IMR-90 (cell line): ENCODE measurements around the gene NRL. TPM values are rescaled to one million over a fixed set of nuclear protein-coding genes. Genes with fewer than 3 reads are reported as not detected.

Experiments
- ATAC-seq: fragments of 200-7000 bp; cut with Tn5 transposase; 2 replicates; pipeline ENCODE4 v1.9.1; 2020; ENCODE audit warnings: low read depth, mild to moderate bottlenecking, moderate library complexity
- BruUV-seq: library from RNA; stranded (reverse); fragments of 400-500 nt; replicated peaks from 2 replicates; lab custom pipeline; 2021; lab: Mats Ljungman, UMichigan
- CTCF ChIA-PET: fragments of 300-600 bp; formaldehyde crosslinking; extraction: SDS; loops from one replicate; lab custom pipeline; 2021; ENCODE audit warnings: antibody characterized with exemption; lab: Yijun Ruan, JAX
- POLR2A ChIA-PET: fragments of 300-600 bp; sonication (Branson Sonifier 250); formaldehyde crosslinking; loops from one replicate; lab custom pipeline; 2022; ENCODE audit warnings: antibody characterized with exemption; ENCODE audit not compliant: unreplicated experiment; lab: Charles Lee
- DNase-seq: peaks from one replicate; pipeline ENCODE4 v3.0.0; 2013
- H2AFZ ChIP-seq: replicated peaks from 2 replicates; pipeline ENCODE3; 2013; ENCODE audit warnings: low read length, mild to moderate bottlenecking; ENCODE audit not compliant: poor library complexity
- H2AK5ac ChIP-seq: 2 replicates; pipeline ENCODE4 v1.6.1; 2013; ENCODE audit warnings: low read depth, low read length, inconsistent platforms
- H2AK9ac ChIP-seq: replicated peaks from 2 replicates; pipeline ENCODE3; 2013; ENCODE audit warnings: mild to moderate bottlenecking, low read depth, low read length, moderate library complexity; ENCODE audit not compliant: poor library complexity
- H2BK120ac ChIP-seq: 2 replicates; pipeline ENCODE4 v1.6.1; 2013; ENCODE audit warnings: low read depth, low read length, inconsistent platforms
- H2BK15ac ChIP-seq: 3 replicates; pipeline ENCODE4 v1.6.1; 2013; ENCODE audit warnings: low read depth, low read length, inconsistent platforms
- H2BK20ac ChIP-seq: 2 replicates; pipeline ENCODE4 v1.6.1; 2013; ENCODE audit warnings: low read depth, mild to moderate bottlenecking, inconsistent platforms, low read length, moderate library complexity
- H2BK5ac ChIP-seq: 2 replicates; pipeline ENCODE4 v1.6.1; 2013; ENCODE audit warnings: mild to moderate bottlenecking, low read depth, low read length, inconsistent platforms; ENCODE audit not compliant: poor library complexity, severe bottlenecking
- H3K14ac ChIP-seq: replicated peaks from 2 replicates; pipeline ENCODE4 v1.6.1; 2013; ENCODE audit warnings: low read depth, low read length, inconsistent platforms
- H3K18ac ChIP-seq: 2 replicates; pipeline ENCODE4 v1.6.1; 2013; ENCODE audit warnings: low read depth, low read length, control low read depth
- H3K23ac ChIP-seq: 2 replicates; pipeline ENCODE4 v1.6.1; 2013; ENCODE audit warnings: low read depth, low read length, inconsistent platforms
- H3K27ac ChIP-seq: 2 replicates; pipeline ENCODE4 v1.5.1; 2013; ENCODE audit warnings: mild to moderate bottlenecking, control low read depth, low read length; ENCODE audit not compliant: insufficient read depth
- H3K27me3 ChIP-seq: 2 replicates; pipeline ENCODE4 v1.6.1; 2013; ENCODE audit warnings: low read length; ENCODE audit not compliant: control insufficient read depth, insufficient read depth
- H3K36me3 ChIP-seq: 2 replicates; pipeline ENCODE4 v1.6.1; 2013; ENCODE audit warnings: low read length, mixed read lengths; ENCODE audit not compliant: control insufficient read depth, insufficient read depth
- H3K4ac ChIP-seq: 2 replicates; pipeline ENCODE4 v1.6.1; 2013; ENCODE audit warnings: low read depth, low read length, inconsistent platforms
- H3K4me1 ChIP-seq: 2 replicates; pipeline ENCODE4 v1.6.1; 2013; ENCODE audit warnings: low read length, mixed read lengths; ENCODE audit not compliant: control insufficient read depth, insufficient read depth
- H3K4me2 ChIP-seq: 2 replicates; pipeline ENCODE4 v1.6.1; 2013; ENCODE audit warnings: low read depth, mild to moderate bottlenecking, control low read depth, low read length, moderate library complexity
- H3K4me3 ChIP-seq: 2 replicates; pipeline ENCODE4 v1.5.1; 2013; ENCODE audit warnings: low read depth, mild to moderate bottlenecking, control low read depth, low read length, moderate library complexity; ENCODE audit not compliant: insufficient read depth
- H3K56ac ChIP-seq: 2 replicates; pipeline ENCODE4 v1.6.1; 2013; ENCODE audit warnings: low read length, inconsistent platforms; ENCODE audit not compliant: insufficient read depth; ENCODE audit errors: extremely low read depth
- H3K79me1 ChIP-seq, 2 experiments: 2 replicates each; pipeline ENCODE4 v1.6.1; 2013; ENCODE audit warnings: low read length in 2 of 2, inconsistent platforms in 1 of 2, low read depth in 1 of 2
- H3K9ac ChIP-seq: 2 replicates; pipeline ENCODE4 v1.6.1; 2013; ENCODE audit warnings: low read depth, low read length, control low read depth
- H3K9me1 ChIP-seq: 2 replicates; pipeline ENCODE4 v1.6.1; 2013; ENCODE audit warnings: low read length, inconsistent platforms; ENCODE audit not compliant: insufficient read depth
- H3K9me3 ChIP-seq: 2 replicates; pipeline ENCODE4 v1.6.1; 2013; ENCODE audit warnings: low read length; ENCODE audit not compliant: control insufficient read depth, insufficient read depth
- H4K20me1 ChIP-seq: 2 replicates; pipeline ENCODE4 v1.6.1; 2013; ENCODE audit warnings: low read length, inconsistent platforms; ENCODE audit not compliant: insufficient read depth
- H4K5ac ChIP-seq: 2 replicates; pipeline ENCODE4 v1.6.1; 2013; ENCODE audit warnings: mild to moderate bottlenecking, low read depth, low read length, control low read depth
- H4K8ac ChIP-seq, 2 experiments: 2 replicates each; pipeline ENCODE4 v1.6.1; 2013; ENCODE audit warnings: low read depth in 2 of 2, low read length in 2 of 2, control low read depth in 1 of 2, inconsistent platforms in 1 of 2
- H4K91ac ChIP-seq: 2 replicates; pipeline ENCODE4 v1.6.1; 2013; ENCODE audit warnings: low read depth, low read length, inconsistent platforms; ENCODE audit not compliant: insufficient read depth
- BHLHE40 ChIP-seq: fragments of 150-350 bp; IDR thresholded peaks from 2 replicates; pipeline ENCODE4 v1.6.1; 2016; ENCODE audit warnings: mild to moderate bottlenecking, low read depth, low read length
- CEBPB ChIP-seq: IDR thresholded peaks from 2 replicates; pipeline ENCODE4 v1.6.1; 2012; ENCODE audit warnings: low read depth, low read length, improper control_type of control experiment
- CHD1 ChIP-seq: IDR thresholded peaks from 2 replicates; pipeline ENCODE4 v1.6.1; 2012; ENCODE audit warnings: low read depth, low read length, improper control_type of control experiment
- FOS ChIP-seq: fragments of 150-350 bp; IDR thresholded peaks from 2 replicates; pipeline ENCODE4 v1.6.1; 2016; ENCODE audit warnings: low read depth, low read length
- MAFK ChIP-seq: IDR thresholded peaks from 2 replicates; pipeline ENCODE4 v1.6.1; 2012; ENCODE audit warnings: low read depth, low read length, improper control_type of control experiment
- MAZ ChIP-seq: IDR thresholded peaks from 2 replicates; pipeline ENCODE4 v1.6.1; 2012; ENCODE audit warnings: low read depth, mild to moderate bottlenecking, low read length, improper control_type of control experiment, moderate library complexity, borderline replicate concordance
- MXI1 ChIP-seq: IDR thresholded peaks from 2 replicates; pipeline ENCODE4 v1.6.1; 2012; ENCODE audit warnings: low read depth, mild to moderate bottlenecking, low read length, moderate library complexity, borderline replicate concordance
- NFE2L2 ChIP-seq: fragments of 150-350 bp; IDR thresholded peaks from 2 replicates; pipeline ENCODE4 v1.6.1; 2016; ENCODE audit warnings: low read depth, mild to moderate bottlenecking, low read length
- POLR2A ChIP-seq: IDR thresholded peaks from 2 replicates; pipeline ENCODE4 v1.6.1; 2012; ENCODE audit warnings: mild to moderate bottlenecking, low read depth, low read length
- RAD21 ChIP-seq: IDR thresholded peaks from 2 replicates; pipeline ENCODE4 v1.6.1; 2012; ENCODE audit warnings: low read length, improper control_type of control experiment
- RCOR1 ChIP-seq: IDR thresholded peaks from 2 replicates; pipeline ENCODE4 v1.6.1; 2012; ENCODE audit warnings: mild to moderate bottlenecking, low read length, improper control_type of control experiment; ENCODE audit not compliant: insufficient replicate concordance
- RFX5 ChIP-seq: IDR thresholded peaks from 2 replicates; pipeline ENCODE4 v1.8.0; 2012; ENCODE audit warnings: low read depth, mild to moderate bottlenecking, low read length, moderate library complexity
- SMC3 ChIP-seq: fragments of 150-350 bp; IDR thresholded peaks from 2 replicates; pipeline ENCODE4 v1.6.1; 2016; ENCODE audit warnings: low read depth, mild to moderate bottlenecking, antibody characterized with exemption, low read length, moderate library complexity
- WGBS, 2 experiments: methylation state at CpG; one replicate each; pipeline versions ENCODE4 v1.1.5 to v1.1.7; 2013; ENCODE audit warnings: missing lambda C conversion rate in 2 of 2; ENCODE audit not compliant: insufficient read length in 1 of 2; ENCODE audit errors: extremely low coverage in 2 of 2; 5-methylcytosine and 5-hydroxymethylcytosine counted together
- dilution Hi-C: fragments of 300-500 bp; cut with HindIII; formaldehyde crosslinking; loops from one replicate; pipeline ENCODE4 v1.14.3; 2018; ENCODE audit warnings: low sequenced_read_pairs; ENCODE audit not compliant: unreplicated experiment
- in situ Hi-C: fragments of 300-500 bp; cut with MboI; formaldehyde crosslinking; loops from 3 replicates; pipeline ENCODE4 v1.14.3; 2019; ENCODE audit warnings: low sequenced_read_pairs, inconsistent platforms, mixed read lengths
- intact Hi-C: fragments of 100-400 bp; cut with micrococcal nuclease; formaldehyde crosslinking; loops from 2 replicates; pipeline ENCODE4 v1.10.0; 2022
- polyA plus RNA-seq, 3 experiments: library from polyadenylated mRNA; depleted of rRNA; stranded (reverse); fragments of >200 nt; gene quantifications; 2 replicates each; pipeline ENCODE4 v1.2.3, GENCODE V29; 2012; ENCODE audit warnings: low replicate concordance in 1 of 3
- total RNA-seq: library from RNA; depleted of rRNA; stranded (reverse); fragments of >200 nt; gene quantifications from 2 replicates; pipeline ENCODE4 v1.2.3, GENCODE V29; 2012
- TF ChIP-seq, protein P1 (sequence below): fragments of 150-350 bp; IDR thresholded peaks from 2 replicates; pipeline ENCODE4 v1.6.1; 2016; ENCODE audit warnings: low read depth, mild to moderate bottlenecking, low read length, moderate library complexity, borderline replicate concordance
- TF ChIP-seq, protein P2 (sequence below): conservative IDR thresholded peaks from 2 replicates; pipeline ENCODE4 v1.5.1; 2012; ENCODE audit warnings: mild to moderate bottlenecking, low read depth, low read length, improper control_type of control experiment
- TF ChIP-seq, protein P3 (sequence below): fragments of 150-350 bp; IDR thresholded peaks from 2 replicates; pipeline ENCODE4 v1.6.1; 2017; ENCODE audit warnings: mild to moderate bottlenecking, antibody characterized with exemption, low read length, low read depth

The NRL gene
- total and polyA plus RNA-seq, 2 of the 4 experiments (the other 2 are of a cell fraction): 0.18 to 0.70 TPM

DNA sequence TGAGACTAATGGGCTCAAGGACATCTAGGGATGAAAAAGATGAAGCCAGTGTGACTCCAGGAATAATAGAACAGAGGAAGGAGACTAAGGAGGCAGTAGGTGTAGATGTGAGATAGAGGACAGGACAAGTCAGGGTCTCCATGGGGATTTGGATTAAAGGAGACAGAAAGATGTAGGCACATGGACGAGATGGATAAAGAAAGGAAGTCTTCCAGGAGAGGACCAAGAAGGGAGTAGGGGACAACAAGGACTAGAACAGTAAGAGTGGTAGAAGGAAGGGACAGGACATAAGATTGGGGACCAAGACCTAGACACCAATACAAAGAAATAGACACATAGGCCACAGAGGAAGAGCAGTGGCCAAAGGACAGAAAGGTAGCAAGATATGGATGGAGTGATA lies 27.7 kb downstream of the NRL start:
- Histone ChIP-seq H3K9ac (no peak overlapping the region), H4K8ac (no peak overlapping the region), H3K36me3 (no peaks in the 10 kb centered on the region), H4K20me1 (no peaks in the 10 kb centered on the region), H2AFZ (no peak overlapping the region), H3K4me1 (no peaks in the 10 kb centered on the region), H2BK20ac (no peak overlapping the region), H3K27me3 (peaks cover 41% of the 10 kb centered on the region), H2BK5ac (no peak overlapping the region), H3K9me3 (no peaks in the 10 kb centered on the region), H2AK9ac (no peak overlapping the region), H3K14ac (no peak overlapping the region), H4K91ac (no peak overlapping the region), H3K4ac (no peak overlapping the region), H3K56ac (no peak overlapping the region), H3K27ac (no peak overlapping the region), H4K5ac (no peak overlapping the region), H2BK120ac (no peak overlapping the region), H3K79me1 (no peaks in the 10 kb centered on the region), H3K9me1 (no peaks in the 10 kb centered on the region), H2AK5ac (no peak overlapping the region), H2BK15ac (no peak overlapping the region), H3K18ac (no peak overlapping the region), H3K4me3 (no peak overlapping the region), H3K23ac (no peak overlapping the region), H3K4me2 (no peak overlapping the region)
- intact Hi-C loops: no loop called here
- CTCF ChIA-PET: interaction anchor here (1.7 kb wide), 1 partner anchor 28 kb away, joined by 6 read pairs; no protein-coding TSS in a partner anchor
- POLR2A ChIA-PET: no interaction called here
- in situ Hi-C loops: no loop called here
- dilution Hi-C loops: no loop called here
- WGBS, 2 experiments: 20% methylated on average over 1 of the region's 1 CpG; no CpG with 5 or more reads in 1 of the 2 experiments
- no peak for ATAC-seq
- no TSS peak for BruUV-seq
- TF ChIP-seq NFE2L2 (no peak), POLR2A (no peak), RCOR1 (no peak), RAD21 (no peak), CHD1 (no peak), MAZ (no peak), FOS (no peak), MXI1 (no peak), BHLHE40 (no peak), MAFK (no peak), SMC3 (no peak), CEBPB (no peak), RFX5 (no peak)
- TF ChIP-seq, protein P1, sequence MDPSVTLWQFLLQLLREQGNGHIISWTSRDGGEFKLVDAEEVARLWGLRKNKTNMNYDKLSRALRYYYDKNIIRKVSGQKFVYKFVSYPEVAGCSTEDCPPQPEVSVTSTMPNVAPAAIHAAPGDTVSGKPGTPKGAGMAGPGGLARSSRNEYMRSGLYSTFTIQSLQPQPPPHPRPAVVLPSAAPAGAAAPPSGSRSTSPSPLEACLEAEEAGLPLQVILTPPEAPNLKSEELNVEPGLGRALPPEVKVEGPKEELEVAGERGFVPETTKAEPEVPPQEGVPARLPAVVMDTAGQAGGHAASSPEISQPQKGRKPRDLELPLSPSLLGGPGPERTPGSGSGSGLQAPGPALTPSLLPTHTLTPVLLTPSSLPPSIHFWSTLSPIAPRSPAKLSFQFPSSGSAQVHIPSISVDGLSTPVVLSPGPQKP: no peak
- TF ChIP-seq, protein P2, sequence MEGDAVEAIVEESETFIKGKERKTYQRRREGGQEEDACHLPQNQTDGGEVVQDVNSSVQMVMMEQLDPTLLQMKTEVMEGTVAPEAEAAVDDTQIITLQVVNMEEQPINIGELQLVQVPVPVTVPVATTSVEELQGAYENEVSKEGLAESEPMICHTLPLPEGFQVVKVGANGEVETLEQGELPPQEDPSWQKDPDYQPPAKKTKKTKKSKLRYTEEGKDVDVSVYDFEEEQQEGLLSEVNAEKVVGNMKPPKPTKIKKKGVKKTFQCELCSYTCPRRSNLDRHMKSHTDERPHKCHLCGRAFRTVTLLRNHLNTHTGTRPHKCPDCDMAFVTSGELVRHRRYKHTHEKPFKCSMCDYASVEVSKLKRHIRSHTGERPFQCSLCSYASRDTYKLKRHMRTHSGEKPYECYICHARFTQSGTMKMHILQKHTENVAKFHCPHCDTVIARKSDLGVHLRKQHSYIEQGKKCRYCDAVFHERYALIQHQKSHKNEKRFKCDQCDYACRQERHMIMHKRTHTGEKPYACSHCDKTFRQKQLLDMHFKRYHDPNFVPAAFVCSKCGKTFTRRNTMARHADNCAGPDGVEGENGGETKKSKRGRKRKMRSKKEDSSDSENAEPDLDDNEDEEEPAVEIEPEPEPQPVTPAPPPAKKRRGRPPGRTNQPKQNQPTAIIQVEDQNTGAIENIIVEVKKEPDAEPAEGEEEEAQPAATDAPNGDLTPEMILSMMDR: no peak
- TF ChIP-seq, protein P3, sequence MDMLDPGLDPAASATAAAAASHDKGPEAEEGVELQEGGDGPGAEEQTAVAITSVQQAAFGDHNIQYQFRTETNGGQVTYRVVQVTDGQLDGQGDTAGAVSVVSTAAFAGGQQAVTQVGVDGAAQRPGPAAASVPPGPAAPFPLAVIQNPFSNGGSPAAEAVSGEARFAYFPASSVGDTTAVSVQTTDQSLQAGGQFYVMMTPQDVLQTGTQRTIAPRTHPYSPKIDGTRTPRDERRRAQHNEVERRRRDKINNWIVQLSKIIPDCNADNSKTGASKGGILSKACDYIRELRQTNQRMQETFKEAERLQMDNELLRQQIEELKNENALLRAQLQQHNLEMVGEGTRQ: no peak
- DNase-seq: no peak
